Measurements from ENCODE around the gene RNF121.

The RNF121 gene

DNA sequence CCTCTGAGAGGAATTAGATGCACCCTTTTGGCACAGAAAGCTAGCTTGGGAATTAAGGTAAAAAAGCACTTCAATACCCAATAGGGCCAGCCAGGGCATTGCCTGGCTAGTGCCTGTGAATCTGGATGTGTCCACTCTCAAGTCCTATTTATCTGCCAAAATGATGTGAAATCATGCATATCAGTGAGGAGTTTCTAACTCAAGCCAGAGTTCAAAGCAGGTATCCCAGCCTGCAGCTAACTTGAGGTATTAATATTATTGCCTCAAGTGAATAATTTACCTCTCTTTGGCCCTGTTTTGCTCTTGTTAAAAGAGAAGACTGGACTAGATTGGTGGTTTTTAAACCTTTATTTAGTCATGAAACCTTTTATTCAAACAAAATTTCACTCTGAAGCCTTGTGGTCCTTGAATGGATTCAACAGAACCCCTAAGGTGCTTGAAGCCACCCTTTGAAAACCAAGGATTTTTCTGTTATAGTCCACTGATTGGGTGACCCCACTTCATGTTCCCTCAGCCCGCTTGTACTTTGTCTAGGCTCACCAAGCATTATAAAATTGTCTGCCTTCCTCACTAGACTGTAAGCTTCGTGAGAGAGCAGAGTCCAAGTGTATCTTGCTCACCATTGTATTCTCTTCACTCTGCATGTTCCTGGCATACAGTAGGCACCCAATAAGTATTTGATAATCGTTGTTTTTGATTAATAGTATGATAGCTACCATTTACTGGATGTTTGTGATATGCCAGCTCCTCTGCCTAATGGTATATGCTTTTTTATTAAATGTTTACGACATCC, 4.5 kb downstream of the RNF121 start:
- FAIRE-seq (no peak), DNase-seq (ENCODE audit: extremely low spot score, insufficient read length, low read depth) (no peak)

DNA sequence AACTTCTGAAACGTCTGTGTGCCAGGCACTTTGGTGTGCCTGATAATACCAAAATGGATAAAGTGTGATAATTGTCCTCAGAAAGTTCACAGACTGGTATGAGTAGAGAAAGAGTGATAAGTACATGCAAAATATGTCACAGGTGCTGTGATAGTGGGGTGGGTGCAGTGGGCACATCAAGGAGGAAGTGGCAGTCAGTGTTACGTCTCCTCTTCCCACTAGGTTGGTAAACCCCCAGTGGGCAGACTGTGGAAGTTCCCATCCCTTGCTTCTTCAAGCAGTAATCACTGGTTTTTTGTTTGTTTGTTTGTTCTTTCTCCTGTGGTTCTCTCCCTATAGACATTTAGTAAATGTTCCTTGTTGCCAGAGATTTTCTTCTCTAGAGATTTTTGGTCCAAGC, 5.4 kb downstream of the RNF121 start:
- no peak for DNase-seq (ENCODE audit: extremely low spot score, insufficient read length, low read depth)
- no peak for FAIRE-seq

DNA sequence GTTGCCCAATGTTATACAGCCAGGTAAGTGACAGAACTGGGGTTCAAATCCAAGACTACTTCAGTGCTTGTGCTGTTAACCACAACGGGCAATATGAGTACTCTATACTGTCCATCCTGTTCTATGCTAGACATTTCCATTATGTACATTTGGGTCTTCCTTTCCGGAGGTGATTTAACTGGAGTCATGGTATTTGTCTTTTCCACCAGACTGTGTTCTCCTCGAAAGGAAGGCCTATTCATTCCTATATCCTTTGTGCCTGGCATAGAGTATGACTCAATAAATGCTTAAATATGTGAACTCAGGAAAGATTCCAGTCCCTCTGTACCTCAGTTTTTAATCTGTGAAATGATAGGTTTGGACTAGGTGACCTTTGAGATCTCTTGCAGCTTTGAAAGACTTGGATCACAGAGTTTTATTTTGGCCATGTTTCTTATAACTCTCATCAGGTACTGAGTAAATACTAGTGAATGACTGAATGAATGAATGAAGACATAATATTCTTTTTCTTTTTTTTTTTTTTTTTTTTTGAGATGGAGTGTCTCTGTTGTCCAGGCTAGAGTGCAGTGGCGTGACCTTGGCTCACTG, 6.6 kb downstream of the RNF121 start:
- FAIRE-seq = no peak
- no peak for DNase-seq (ENCODE audit: extremely low spot score, insufficient read length, low read depth)

DNA sequence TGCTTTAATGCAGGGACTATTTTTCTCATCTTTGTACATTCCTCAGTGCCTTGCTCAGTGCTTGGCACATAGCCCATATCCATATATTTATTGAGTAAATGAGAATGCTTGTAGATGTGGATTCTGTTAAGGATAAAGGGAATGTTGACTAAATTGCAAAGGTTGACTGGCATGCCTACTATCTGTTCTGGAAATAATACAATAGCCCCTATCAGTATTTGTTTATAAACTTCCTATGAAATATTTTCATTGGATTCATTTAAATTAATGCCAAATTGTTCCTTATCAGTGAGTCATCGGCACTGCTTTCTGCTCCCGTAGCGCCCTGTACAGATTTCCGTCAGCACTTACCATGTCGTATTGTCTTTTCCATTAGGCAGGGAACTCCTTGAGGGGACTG, 8.0 kb downstream of the RNF121 start:
- no peak for DNase-seq (ENCODE audit: extremely low spot score, insufficient read length, low read depth)
- FAIRE-seq = no peak

DNA sequence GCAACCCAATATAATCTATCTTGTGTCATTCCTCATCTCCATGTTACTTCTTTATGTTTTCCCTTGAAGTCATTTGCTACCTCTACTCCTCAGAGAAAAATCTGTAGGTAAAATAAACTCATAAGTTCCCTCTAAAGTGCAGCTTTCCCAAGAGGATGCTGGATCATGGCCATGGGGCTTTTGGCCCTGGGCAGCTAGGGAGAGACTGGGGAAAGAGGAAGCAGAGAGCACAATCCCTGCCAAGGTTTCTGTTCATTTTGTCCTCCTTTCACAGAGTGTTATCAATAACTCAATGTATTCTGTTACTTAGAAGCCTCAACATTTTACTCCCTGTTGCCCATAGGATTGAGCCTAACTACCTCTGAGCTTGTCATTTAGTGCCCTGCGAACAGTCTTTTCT, 9.0 kb downstream of the RNF121 start:
- FAIRE-seq = no peak

DNA sequence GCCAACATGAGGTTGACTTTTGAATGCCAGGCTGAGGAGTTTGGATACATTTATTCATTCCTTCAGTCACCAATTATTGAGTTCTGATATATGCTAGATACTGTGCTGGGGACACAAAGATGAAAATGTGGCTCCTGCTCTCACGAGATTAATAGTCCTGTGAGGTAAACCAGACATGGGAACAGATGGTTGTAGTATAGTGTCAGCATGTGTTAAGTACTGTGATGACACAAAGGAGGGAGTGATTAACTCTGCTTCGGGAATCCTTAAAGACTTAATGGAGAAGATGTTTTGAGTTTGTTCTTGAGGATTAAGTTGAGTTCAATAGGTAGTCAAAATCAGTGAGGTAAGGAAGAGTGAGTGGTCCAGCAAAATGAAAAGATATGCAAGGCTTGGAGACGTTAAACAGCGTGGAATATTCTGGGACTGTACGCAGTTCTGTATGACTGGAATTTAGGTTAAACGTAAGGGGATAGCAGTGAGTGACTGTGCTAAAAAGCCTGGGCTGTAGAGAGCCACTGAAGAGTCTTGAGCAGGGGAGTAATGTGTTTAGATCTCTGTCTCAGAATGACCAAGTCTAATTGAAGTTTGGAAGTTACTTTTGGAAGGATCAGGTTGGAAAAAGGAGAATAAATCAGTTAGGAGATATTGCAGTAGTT, 11.8 kb downstream of the RNF121 start:
- FAIRE-seq = no peak
- DNase-seq (ENCODE audit: extremely low spot score, insufficient read length, low read depth) = no peak

More for the DNA sequence above, 9.0 kb downstream of the RNF121 start:
- no peak for DNase-seq (ENCODE audit: extremely low spot score, insufficient read length, low read depth)

DNA sequence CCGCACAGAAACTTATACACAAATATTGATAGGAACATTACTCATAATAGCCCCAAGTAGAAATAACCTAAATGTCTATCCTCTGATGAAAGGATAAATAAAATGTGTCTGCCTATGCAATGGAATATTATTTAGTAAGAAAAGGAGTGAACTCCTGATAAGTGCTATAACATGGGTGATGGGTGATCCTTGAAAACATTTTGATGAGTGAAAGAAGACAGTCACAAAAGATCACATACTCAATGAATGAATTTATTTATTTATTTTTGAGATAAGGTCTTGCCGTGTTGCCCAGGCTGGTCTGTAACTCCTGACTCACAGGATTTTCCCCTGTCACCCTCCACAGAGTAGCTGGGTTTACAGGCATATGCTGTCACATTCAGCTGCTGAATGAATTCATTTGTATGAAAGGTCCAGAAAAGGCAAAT, 17.3 kb downstream of the RNF121 start:
- DNase-seq (ENCODE audit: extremely low spot score, insufficient read length, low read depth) (no peak), FAIRE-seq (no peak)

DNA sequence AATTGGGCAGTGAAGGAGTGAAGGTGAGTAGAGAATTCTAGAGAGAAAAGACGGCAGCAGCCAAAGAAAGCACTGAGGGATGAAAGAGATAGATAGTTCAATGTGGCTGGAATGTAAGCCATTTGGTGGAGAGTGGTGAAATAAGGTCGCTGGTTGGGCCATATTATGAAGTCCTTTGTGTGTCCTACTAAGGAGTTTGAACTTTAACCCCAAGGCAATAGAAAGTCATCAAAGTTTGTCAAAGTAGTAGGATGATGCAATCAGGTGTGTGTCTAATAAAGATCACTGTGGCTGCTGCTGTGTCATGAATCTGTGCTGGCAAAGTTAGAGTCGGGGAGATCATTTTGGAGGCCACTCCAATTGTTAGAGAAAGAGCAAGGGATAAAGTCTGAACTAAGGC, 18.7 kb downstream of the RNF121 start:
- DNase-seq (ENCODE audit: extremely low spot score, insufficient read length, low read depth) = no peak
- FAIRE-seq = no peak

DNA sequence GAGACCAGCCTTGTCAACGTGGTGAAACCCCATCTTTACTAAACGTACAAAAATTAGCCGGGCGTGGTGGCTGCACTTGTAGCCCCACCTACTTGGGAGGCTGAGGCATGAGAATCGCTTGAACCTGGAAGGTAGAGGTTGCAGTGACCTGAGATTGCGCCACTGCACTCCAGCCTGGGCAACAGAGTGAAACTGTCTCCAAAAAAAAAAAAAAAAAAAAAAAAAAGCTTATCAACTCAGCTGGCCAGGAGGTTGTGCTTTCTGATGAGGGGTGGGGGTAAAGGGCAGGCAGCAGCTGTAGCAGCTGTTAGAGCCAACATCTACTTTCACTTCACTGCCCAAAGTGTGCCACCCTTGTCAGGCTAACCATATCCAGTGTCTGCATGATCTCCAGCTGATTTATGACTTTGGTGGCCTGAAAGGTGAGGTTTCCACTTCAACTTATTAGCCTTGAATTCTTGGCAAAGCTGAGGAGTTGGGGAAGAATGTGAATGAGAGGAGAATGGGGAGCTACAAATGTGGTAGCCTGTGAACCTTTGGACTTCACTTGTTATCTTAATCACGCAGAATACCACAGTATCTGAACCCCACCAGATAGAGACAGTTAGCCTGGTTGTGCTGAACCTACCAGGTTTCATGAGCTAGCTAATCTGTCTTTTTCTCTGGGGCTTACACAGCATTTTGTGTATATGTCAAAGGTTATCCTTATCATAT, 19.6 kb downstream of the RNF121 start:
- no peak for FAIRE-seq
- DNase-seq (ENCODE audit: extremely low spot score, insufficient read length, low read depth) = no peak

DNA sequence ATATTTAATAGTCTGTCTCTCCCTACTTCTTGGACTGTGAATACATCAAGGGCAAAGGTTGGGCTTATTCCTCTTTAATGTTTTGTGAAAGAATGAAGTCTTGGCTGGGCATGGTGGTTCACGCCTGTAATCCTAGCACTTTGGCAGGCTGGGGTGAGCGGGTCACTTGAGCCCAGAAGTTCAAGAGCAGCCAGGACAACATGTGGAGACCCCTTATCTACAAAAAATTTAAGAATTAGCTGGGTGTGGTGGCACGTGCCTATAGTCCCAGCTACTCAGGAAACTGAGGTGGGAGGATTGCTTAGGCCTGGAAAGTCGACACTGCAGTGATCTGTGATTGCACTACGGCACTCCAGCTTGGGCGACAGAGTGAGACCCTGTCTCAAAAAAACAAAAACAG, 20.2 kb downstream of the RNF121 start:
- FAIRE-seq = no peak
- no peak for DNase-seq (ENCODE audit: extremely low spot score, insufficient read length, low read depth)

DNA sequence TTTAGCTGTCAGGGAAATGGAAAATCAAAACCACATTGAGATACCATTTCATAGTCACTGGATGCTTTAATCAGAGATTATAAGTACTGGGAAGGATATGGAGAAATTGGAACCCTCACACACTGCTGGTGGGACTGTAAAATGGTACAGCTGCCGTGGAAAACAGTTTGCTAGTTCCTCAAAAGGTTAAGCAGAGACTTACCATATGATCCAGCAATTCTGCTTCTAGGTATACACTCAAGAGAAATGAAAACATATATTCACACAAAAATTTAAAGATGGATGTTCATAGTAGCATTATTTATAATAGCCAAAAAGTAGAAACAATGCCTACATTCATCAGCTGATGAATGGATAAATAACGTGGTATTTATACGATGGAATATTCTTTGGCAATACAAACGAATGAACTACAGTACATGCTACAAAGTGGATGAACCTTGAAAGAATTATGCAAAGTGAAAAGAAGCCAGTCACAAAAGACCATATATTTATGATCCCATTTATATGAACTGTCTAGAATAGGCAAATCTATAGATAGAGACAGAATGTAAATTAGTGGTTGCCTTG, 23.0 kb downstream of the RNF121 start:
- DNase-seq (ENCODE audit: extremely low spot score, insufficient read length, low read depth) (no peak), FAIRE-seq (no peak)

DNA sequence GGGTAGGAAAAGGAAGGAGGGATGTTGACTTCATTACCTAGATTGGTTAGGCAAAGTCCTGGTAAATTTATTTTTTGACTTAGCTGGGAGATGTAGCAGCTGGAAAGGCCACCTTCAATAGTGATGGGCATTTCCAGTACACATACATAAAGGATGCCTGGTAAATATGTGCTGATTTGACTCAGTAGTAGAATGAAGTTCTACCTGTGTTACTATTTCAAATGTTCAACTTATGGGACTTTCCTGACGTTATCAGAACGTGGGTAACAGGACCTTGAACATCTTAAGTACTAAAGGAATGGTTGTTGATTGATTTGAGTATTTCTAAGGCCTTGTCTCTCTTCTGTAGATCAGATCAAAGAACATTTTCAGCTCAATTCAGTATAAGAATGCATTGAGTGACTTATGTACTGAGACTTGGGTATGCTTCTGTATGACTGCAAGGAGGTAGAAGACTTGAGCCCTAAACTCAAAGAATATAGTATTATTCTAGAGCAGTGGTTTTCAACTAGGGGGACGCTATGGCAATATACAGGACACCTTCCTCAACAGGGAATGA, 27.1 kb downstream of the RNF121 start:
- DNase-seq (ENCODE audit: extremely low spot score, insufficient read length, low read depth) (no peak), FAIRE-seq (no peak)

DNA sequence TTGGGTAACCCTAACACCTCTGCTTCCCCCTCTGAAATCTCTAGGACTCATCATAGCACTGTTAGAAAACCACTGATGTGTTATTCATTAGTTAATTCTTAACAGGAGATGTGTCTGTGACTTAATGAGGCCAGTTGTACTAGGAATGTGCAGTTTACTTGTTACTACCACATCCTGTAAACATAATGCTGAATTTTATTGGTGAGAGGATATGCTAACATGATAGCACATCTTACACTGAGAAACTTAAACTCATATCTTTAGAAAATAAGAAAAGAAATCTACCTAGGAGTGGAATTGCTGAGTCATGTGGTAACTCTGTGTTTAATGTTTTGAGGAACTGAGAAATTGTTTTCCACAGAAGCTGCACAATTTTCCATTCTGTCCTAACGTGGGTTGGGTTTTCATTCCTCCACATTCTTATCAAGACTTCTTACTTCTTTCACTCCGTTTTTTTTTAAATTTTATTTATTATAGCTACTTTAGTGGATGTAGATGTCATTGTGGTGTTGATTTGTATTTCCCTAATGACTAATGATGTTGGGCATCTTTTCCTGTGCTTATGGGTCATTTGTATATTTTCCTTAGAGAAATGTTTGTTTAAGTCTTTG, 33.7 kb downstream of the RNF121 start:
- peak; percentile 80 for FAIRE-seq

DNA sequence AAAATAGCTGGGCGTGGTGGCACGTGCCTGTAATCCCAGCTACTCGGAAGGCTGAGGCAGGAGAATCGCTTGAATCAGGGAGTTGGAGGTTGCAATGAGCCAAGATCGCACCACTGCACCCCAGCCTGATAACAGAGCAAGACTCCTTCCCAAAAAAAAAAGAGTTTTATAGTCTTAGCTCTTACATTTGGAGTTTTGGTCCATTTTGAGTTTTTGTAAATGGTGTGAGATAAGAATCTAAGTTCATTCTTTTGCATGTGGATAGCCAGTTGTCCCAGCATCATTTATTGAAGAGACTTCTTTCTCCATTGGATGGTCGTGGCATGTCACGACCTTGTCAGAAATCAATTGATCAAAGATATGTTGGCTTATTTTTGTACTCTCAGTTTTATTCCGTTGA, 34.6 kb downstream of the RNF121 start:
- no peak for DNase-seq (ENCODE audit: extremely low spot score, insufficient read length, low read depth)
- no peak for FAIRE-seq

More for the DNA sequence above, 33.7 kb downstream of the RNF121 start:
- DNase-seq (ENCODE audit: extremely low spot score, insufficient read length, low read depth) = peak; percentile 36

DNA sequence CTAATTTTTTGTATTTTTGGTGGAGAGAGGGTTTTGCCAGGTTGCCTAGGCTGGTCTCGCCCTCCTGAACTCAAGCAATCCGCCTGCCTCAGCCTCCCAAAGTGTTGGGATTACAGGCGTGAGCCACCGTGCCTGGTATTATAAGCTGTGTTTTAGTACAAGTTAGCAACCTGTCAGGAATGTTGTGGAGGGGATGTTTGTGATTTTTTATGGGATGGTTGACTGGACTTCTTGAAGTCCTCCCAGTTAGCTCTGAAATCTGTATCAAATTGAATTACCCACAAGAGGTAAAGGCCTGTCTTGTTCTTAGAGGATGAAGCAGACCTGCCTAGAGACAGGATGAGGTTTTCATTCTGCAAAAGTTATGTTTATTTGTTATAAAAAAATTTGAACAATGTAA, 35.8 kb downstream of the RNF121 start:
- DNase-seq (ENCODE audit: extremely low spot score, insufficient read length, low read depth) = no peak
- FAIRE-seq = no peak

DNA sequence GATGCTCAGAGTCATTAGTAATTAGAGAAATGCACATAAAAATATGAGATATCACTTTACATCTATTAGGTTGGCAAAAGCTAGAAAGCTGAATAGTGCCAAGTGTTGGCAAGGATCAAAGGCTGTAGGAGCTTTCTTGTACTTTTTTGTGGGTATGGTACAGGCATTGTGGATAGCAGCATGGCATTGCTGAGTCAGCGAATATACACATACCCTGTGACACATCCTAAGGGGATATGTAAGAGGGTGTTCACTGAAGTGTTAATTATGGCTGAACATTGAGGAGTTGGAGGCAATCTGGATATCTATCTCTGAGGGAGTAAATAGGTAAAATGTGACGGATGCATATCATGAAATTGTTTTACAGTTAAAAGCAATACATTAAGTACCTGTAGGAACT, 42.8 kb downstream of the RNF121 start:
- FAIRE-seq (no peak), DNase-seq (ENCODE audit: extremely low spot score, insufficient read length, low read depth) (no peak)

DNA sequence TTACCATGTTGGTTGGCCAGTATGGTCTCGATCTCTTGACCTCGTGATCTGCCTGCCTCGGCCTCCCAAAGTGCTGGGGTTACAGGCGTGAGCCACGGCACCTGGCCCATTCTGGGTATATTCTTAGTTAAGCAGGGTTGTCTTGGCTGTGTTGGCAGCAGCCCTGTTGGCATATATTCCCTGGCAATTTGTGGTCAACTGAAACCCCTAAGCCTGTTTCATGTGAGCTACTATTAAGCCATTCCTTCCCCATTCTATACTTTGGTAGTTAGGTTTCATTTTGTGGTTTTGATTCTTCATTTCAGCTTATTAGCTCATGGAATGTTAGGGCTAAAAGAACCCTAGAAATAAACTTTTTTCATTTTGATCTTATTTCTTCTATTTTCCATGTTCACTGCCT, 47.7 kb downstream of the RNF121 start:
- no peak for FAIRE-seq
- no peak for DNase-seq (ENCODE audit: extremely low spot score, insufficient read length, low read depth)

DNA sequence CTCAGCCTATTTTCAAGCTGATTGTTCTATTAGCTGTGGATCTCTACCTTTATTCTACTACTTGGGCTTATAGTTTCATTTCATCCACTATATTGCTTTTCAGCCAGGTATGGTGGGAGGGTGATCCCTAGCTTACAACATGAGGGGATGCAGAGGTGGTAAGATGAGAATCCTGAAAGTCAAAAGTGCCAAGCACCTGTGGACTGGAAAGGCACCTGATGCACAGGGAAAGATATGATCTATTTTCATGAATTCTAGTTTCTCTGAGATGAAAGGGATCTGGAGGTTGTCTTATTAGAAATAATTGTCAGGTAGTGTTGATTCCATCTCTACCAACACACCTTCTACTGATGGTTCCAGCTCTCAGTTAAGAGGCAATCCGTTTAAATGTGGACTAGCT, 48.2 kb downstream of the RNF121 start:
- no peak for DNase-seq (ENCODE audit: extremely low spot score, insufficient read length, low read depth)
- no peak for FAIRE-seq

DNA sequence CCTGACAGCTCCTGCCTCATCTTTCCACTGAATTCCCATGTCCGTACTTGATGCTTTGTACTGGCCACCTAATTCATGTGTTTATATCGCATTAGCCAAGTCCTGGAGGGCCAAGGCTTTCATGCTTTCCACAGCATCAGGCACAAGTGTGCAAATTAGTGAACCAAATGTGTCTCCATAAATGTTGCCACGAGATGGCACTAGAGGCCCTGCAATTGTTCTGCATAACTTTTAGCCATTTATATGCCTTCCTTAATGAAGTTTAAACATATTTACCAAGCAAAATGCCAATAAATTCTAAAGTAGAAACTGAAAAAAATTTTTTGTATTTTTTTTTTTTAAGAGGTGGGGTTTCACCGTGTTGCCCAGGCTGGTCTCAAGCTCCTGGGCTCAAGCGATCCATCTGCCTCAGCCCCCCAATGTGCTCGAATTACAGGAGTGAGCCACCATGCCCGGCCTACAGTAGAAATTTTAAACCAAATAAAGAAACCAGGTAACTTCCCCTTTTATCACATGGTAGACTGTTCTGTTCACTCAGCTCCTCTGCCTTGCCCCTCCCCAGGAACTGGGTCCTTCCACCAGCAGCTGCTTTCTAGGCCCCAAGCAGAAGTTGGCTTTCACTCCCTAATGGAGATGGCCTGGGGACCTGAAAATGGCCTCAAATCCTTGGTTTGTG, 49.0 kb downstream of the RNF121 start:
- FAIRE-seq (peak; percentile 66), DNase-seq (ENCODE audit: extremely low spot score, insufficient read length, low read depth) (peak; percentile 33)
